ENCODE measurements around the gene NEAT1.

DNA sequence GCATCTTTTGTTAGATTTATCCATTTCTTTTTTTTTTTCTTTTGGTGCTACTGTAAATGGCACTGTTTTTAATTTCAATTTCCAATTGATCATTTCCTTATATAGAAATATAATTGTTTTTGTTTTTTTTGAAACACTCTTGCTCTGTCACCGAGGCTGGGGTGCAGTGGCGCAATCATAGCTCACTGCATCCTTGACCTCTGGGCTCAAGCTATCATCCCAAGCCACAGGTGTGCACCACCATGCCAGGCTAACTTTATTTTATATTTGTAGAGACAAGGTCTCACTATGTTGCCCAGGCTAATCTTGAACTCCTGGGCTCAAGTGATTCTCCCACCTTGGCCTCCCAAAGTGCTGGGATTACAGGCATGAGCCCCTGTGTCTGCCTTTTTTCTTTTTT is 19.8 kb upstream of the NEAT1 start:
- TF ChIP-seq, protein P1, sequence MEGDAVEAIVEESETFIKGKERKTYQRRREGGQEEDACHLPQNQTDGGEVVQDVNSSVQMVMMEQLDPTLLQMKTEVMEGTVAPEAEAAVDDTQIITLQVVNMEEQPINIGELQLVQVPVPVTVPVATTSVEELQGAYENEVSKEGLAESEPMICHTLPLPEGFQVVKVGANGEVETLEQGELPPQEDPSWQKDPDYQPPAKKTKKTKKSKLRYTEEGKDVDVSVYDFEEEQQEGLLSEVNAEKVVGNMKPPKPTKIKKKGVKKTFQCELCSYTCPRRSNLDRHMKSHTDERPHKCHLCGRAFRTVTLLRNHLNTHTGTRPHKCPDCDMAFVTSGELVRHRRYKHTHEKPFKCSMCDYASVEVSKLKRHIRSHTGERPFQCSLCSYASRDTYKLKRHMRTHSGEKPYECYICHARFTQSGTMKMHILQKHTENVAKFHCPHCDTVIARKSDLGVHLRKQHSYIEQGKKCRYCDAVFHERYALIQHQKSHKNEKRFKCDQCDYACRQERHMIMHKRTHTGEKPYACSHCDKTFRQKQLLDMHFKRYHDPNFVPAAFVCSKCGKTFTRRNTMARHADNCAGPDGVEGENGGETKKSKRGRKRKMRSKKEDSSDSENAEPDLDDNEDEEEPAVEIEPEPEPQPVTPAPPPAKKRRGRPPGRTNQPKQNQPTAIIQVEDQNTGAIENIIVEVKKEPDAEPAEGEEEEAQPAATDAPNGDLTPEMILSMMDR (IDR thresholded peaks at IDR 0.05) = no peak
- TF ChIP-seq POLR2A (IDR thresholded peaks at IDR 0.05) = no peak
